Purkinje cell (primary cell): ENCODE measurements around the gene CACNA1A. TPM values are rescaled to one million over a fixed set of nuclear protein-coding genes. Genes with fewer than 3 reads are reported as not detected.

Experiments
- polyA plus RNA-seq: library from polyadenylated mRNA; unstranded; fragments of >200 nt; fragmentation: Nextera tagmentation; gene quantifications from 2 replicates; pipeline ENCODE4 v1.2.1, GENCODE V29; 2014

The CACNA1A gene
- polyA plus RNA-seq = 86.5 and 119 TPM in 2 replicates

GRCh38 chr19:13506471-13506820, at the start of gene CACNA1A:
Gene CACNA1A, minus strand, starts transcription at chr19:13506479. Its CDS starts 255 bp downstream, at chr19:13506224.

